HepG2 (cell line): ENCODE measurements around the gene CCDC106. TPM values are rescaled to one million over a fixed set of nuclear protein-coding genes. Genes with fewer than 3 reads are reported as not detected.
A peak's percentile ranks its signal among the peaks of the same experiment; 100 is the strongest.

Experiments
- BRCA1 ChIP-seq: sonication (generic); formaldehyde crosslinking; IDR thresholded peaks from 2 replicates; pipeline ENCODE4 v1.4.0; 2020; ENCODE audit warnings: missing genetic modification reagents
- CEBPB ChIP-seq: IDR thresholded peaks from 2 replicates; pipeline ENCODE4 v1.6.1; 2011; ENCODE audit warnings: low read depth, low read length, improper control_type of control experiment, borderline replicate concordance
- DR1 ChIP-seq: sonication (generic); formaldehyde crosslinking; IDR thresholded peaks from 2 replicates; pipeline ENCODE4 v1.8.0; 2021; ENCODE audit warnings: mild to moderate bottlenecking, missing genetic modification reagents, inconsistent platforms
- GABPB1 ChIP-seq: IDR thresholded peaks from 2 replicates; pipeline ENCODE4 v1.6.1; 2016; ENCODE audit warnings: mild to moderate bottlenecking, missing genetic modification reagents, moderate library complexity, missing compliant biosample characterization
- HHEX ChIP-seq: IDR thresholded peaks from 2 replicates; pipeline ENCODE4 v1.6.1; 2016; ENCODE audit warnings: control low read depth
- MAFK ChIP-seq, 2 experiments: IDR thresholded peaks in 1 of 2; conservative IDR thresholded peaks in 1 of 2; 2 replicates each; pipeline ENCODE4 v1.6.1; 2011; ENCODE audit warnings: improper control_type of control experiment in 2 of 2, low read length in 2 of 2
- NONO ChIP-seq, 2 experiments: fragments of 450-650 bp in 1 of 2; sonication (generic) in 1 of 2; formaldehyde crosslinking in 1 of 2; IDR thresholded peaks in 1 of 2; conservative IDR thresholded peaks in 1 of 2; 2 replicates each; pipeline versions ENCODE4 v1.6.1 to v1.8.0; 2017 to 2022; ENCODE audit warnings: mild to moderate bottlenecking in 1 of 2, missing genetic modification reagents in 1 of 2, moderate library complexity in 1 of 2
- RBFOX2 ChIP-seq: fragments of 200-400 bp; formaldehyde crosslinking; IDR thresholded peaks from 2 replicates; pipeline ENCODE4 v1.6.1; 2017; ENCODE audit warnings: low read depth, mild to moderate bottlenecking, low read length
- SP140L ChIP-seq: sonication (generic); formaldehyde crosslinking; IDR thresholded peaks from 2 replicates; pipeline ENCODE4 v1.4.0; 2020; ENCODE audit warnings: missing genetic modification reagents, borderline replicate concordance
- ZBTB8A ChIP-seq: sonication (generic); formaldehyde crosslinking; IDR thresholded peaks from 2 replicates; pipeline ENCODE4 v1.4.0; 2020; ENCODE audit warnings: mild to moderate bottlenecking, low read depth, missing genetic modification reagents, borderline replicate concordance
- ZNF121 ChIP-seq: sonication (generic); formaldehyde crosslinking; IDR thresholded peaks from 2 replicates; pipeline ENCODE4 v1.5.0; 2020; ENCODE audit warnings: mild to moderate bottlenecking, missing genetic modification reagents
- ZNF230 ChIP-seq: sonication (generic); formaldehyde crosslinking; IDR thresholded peaks from 2 replicates; pipeline ENCODE4 v1.4.0; 2020; ENCODE audit warnings: mild to moderate bottlenecking, missing genetic modification reagents
- ZNF282 ChIP-seq: fragments of 450-650 bp; IDR thresholded peaks from 2 replicates; pipeline ENCODE4 v1.6.1; 2018; ENCODE audit not compliant: partially characterized antibody
- ZNF34 ChIP-seq: sonication (generic); formaldehyde crosslinking; IDR thresholded peaks from 2 replicates; pipeline ENCODE4 v1.4.0; 2020; ENCODE audit warnings: mild to moderate bottlenecking, missing genetic modification reagents, borderline replicate concordance
- ZNF607 ChIP-seq: sonication (generic); formaldehyde crosslinking; IDR thresholded peaks from 2 replicates; pipeline ENCODE4 v1.5.1; 2020; ENCODE audit warnings: missing genetic modification reagents, mild to moderate bottlenecking, borderline replicate concordance
- ZNF788 ChIP-seq: sonication (generic); formaldehyde crosslinking; IDR thresholded peaks from 2 replicates; pipeline ENCODE4 v1.5.0; 2020; ENCODE audit warnings: mild to moderate bottlenecking, missing genetic modification reagents, borderline replicate concordance
- ZSCAN22 ChIP-seq: sonication (generic); formaldehyde crosslinking; IDR thresholded peaks from 2 replicates; pipeline ENCODE4 v1.4.0; 2020; ENCODE audit warnings: mild to moderate bottlenecking, missing genetic modification reagents
- polyA plus RNA-seq, 8 experiments: library from polyadenylated mRNA; depleted of rRNA in 3 of 8; stranded (reverse) in 7 of 8; unstranded in 1 of 8; fragments of >200 nt; fragmentation: Illumina TruSeq in 4 of 8; extraction: Trizol in 4 of 8; gene quantifications; 2 replicates each; pipeline versions ENCODE4 v1.2.1 to v1.2.3, GENCODE V29; 2011 to 2016; ENCODE audit warnings: low read depth in 4 of 8, missing spikeins in 1 of 8, mixed read lengths in 1 of 8; ENCODE audit not compliant: insufficient read depth in 1 of 8
- total RNA-seq, 5 experiments: library from RNA; depleted of rRNA; stranded (reverse); fragments of >200 nt; fragmentation: Illumina TruSeq; extraction: Trizol; gene quantifications; 2 replicates each; pipeline ENCODE4 v1.2.3, GENCODE V29; 2016; ENCODE audit warnings: low read depth in 1 of 5
- TF ChIP-seq, protein P1 (sequence below): sonication (generic); formaldehyde crosslinking; IDR thresholded peaks from 2 replicates; pipeline ENCODE4 v1.8.1; 2022; ENCODE audit warnings: low read depth, mild to moderate bottlenecking, missing genetic modification reagents
- TF ChIP-seq, protein P2 (sequence below): sonication (generic); formaldehyde crosslinking; IDR thresholded peaks from 2 replicates; pipeline ENCODE4 v1.5.0; 2020; ENCODE audit warnings: missing genetic modification reagents, mild to moderate bottlenecking, borderline replicate concordance
- TF ChIP-seq, protein P3 (sequence below): sonication (generic); formaldehyde crosslinking; conservative IDR thresholded peaks from 2 replicates; pipeline ENCODE4 v1.8.0; 2022; ENCODE audit warnings: missing genetic modification reagents
- TF ChIP-seq, protein P4 (sequence below): sonication (generic); formaldehyde crosslinking; IDR thresholded peaks from 2 replicates; pipeline ENCODE4 v1.5.0; 2020; ENCODE audit warnings: mild to moderate bottlenecking, missing genetic modification reagents, borderline replicate concordance

Gene CCDC106
- total and polyA plus RNA-seq, 2 of the 13 experiments (the other 11 are each of a cell fraction or from before 2014, with no cell fraction given) = 4.7 to 8.8 TPM

DNA sequence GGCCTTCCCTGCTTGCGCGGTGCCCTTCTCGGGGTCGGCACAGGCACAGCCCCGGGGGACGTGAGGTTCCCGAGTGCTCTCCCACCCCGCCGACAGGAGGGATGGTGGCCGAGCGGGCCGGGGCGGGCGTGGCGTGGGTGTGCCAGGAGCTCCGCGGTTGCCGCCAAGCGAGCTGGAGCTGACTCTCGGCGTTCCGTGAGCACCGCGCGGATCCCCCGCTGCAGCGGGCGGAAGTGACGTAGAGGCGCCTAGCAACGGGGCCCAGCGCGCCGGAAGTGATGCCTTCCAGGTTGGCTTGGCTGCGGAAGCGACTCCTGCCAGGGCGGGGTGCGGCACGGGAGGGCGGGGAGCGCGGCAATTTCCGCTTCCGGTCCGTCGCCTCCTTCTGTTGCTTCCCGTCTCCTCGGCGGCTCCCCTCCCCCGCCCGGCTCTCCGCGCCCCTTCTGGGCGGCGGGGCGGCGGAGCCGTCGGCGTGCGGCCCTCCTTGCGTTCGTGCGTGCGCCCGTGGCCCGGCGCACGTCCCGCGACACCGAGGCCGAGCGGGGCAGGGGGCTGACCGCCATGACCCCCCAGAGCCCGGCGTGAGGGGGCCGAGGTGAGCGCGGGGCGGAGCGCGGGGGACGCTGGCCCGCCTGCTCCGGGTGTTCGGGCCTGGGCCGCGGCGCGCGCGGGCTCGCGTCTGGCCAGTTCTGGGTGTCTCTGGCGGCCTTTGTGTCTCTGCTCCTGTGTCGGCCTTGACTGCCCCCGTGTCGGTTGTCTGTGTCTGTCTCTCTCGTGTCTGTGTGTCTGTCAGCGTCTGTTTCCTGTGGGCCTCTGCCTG lies 27.0 kb downstream of the CCDC106 start, which contains the start of gene EPN1 (continued):
- TF ChIP-seq BRCA1 (no peak), MAFK (conservative IDR thresholded peaks at IDR 0.05 in 1 of 2, IDR thresholded peaks at IDR 0.05 in 1 of 2; ENCODE audit: low read length in 2 of 2) (no peak), ZSCAN22 (CRISPR knock-in tag) (no peak), ZNF230 (CRISPR knock-in tag) (no peak), SP140L (no peak), ZBTB8A (CRISPR knock-in tag) (no peak), CEBPB (no peak), ZNF788 (CRISPR knock-in tag) (no peak; the same call in 1 of the 2 replicates), ZNF607 (CRISPR knock-in tag) (no peak; the same call in none of the 2 replicates), NONO (IDR thresholded peaks at IDR 0.05) (no peak), NONO (CRISPR knock-in tag; conservative IDR thresholded peaks at IDR 0.05) (peak; percentile 90), ZNF282 (no peak), ZNF34 (CRISPR knock-in tag) (peak; percentile 47; the same call in 1 of the 2 replicates), DR1 (CRISPR knock-in tag) (peak; percentile 61; the same call in 1 of the 2 replicates), GABPB1 (CRISPR knock-in tag) (peak; percentile 97), RBFOX2 (peak; percentile 83), ZNF121 (CRISPR knock-in tag) (no peak), HHEX (no peak)
- TF ChIP-seq, protein P1, sequence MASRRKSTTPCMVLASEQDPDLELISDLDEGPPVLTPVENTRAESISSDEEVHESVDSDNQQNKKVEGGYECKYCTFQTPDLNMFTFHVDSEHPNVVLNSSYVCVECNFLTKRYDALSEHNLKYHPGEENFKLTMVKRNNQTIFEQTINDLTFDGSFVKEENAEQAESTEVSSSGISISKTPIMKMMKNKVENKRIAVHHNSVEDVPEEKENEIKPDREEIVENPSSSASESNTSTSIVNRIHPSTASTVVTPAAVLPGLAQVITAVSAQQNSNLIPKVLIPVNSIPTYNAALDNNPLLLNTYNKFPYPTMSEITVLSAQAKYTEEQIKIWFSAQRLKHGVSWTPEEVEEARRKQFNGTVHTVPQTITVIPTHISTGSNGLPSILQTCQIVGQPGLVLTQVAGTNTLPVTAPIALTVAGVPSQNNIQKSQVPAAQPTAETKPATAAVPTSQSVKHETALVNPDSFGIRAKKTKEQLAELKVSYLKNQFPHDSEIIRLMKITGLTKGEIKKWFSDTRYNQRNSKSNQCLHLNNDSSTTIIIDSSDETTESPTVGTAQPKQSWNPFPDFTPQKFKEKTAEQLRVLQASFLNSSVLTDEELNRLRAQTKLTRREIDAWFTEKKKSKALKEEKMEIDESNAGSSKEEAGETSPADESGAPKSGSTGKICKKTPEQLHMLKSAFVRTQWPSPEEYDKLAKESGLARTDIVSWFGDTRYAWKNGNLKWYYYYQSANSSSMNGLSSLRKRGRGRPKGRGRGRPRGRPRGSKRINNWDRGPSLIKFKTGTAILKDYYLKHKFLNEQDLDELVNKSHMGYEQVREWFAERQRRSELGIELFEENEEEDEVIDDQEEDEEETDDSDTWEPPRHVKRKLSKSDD (CRISPR knock-in tag) = no peak
- TF ChIP-seq, protein P2, sequence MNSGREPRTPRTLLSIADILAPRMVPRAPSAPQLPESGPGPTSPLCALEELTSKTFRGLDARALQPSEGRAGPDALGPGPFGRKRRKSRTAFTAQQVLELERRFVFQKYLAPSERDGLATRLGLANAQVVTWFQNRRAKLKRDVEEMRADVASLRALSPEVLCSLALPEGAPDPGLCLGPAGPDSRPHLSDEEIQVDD (CRISPR knock-in tag) = no peak
- TF ChIP-seq, protein P3, sequence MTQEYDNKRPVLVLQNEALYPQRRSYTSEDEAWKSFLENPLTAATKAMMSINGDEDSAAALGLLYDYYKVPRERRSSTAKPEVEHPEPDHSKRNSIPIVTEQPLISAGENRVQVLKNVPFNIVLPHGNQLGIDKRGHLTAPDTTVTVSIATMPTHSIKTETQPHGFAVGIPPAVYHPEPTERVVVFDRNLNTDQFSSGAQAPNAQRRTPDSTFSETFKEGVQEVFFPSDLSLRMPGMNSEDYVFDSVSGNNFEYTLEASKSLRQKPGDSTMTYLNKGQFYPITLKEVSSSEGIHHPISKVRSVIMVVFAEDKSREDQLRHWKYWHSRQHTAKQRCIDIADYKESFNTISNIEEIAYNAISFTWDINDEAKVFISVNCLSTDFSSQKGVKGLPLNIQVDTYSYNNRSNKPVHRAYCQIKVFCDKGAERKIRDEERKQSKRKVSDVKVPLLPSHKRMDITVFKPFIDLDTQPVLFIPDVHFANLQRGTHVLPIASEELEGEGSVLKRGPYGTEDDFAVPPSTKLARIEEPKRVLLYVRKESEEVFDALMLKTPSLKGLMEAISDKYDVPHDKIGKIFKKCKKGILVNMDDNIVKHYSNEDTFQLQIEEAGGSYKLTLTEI = no peak
- TF ChIP-seq, protein P4, sequence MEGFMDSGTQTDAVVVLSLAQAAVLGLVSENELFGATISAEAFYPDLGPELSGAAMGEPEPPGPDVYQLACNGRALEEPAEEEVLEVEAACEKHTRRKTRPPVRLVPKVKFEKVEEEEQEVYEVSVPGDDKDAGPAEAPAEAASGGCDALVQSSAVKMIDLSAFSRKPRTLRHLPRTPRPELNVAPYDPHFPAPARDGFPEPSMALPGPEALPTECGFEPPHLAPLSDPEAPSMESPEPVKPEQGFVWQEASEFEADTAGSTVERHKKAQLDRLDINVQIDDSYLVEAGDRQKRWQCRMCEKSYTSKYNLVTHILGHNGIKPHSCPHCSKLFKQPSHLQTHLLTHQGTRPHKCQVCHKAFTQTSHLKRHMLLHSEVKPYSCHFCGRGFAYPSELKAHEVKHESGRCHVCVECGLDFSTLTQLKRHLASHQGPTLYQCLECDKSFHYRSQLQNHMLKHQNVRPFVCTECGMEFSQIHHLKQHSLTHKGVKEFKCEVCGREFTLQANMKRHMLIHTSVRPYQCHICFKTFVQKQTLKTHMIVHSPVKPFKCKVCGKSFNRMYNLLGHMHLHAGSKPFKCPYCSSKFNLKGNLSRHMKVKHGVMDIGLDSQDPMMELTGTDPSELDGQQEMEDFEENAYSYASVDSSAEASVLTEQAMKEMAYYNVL (CRISPR knock-in tag) = no peak
